ENCODE data around the gene TEX29. TPM values are rescaled to one million over a fixed set of nuclear protein-coding genes. Genes with fewer than 3 reads are reported as not detected.

Gene TEX29
- total RNA-seq, 1 experiment from 2014 or later, result not detected

GRCh38 chr13:111289251-111289650 is 31.2 kb upstream of the TEX29 start:
- DNase-seq (ENCODE audit: unreplicated experiment), result no peak
- no TSS peak for BruUV-seq (replicated peaks)
- Mint-ChIP-seq H3K27me3 (ENCODE audit: insufficient read depth, unreplicated experiment) (no peaks in the 10 kb centered on the region), H3K27ac (ENCODE audit: low read depth, unreplicated experiment) (no peak overlapping the region), H3K9me3 (ENCODE audit: unreplicated experiment) (no peaks in the 10 kb centered on the region), H3K4me3 (ENCODE audit: unreplicated experiment) (no peak overlapping the region), H3K4me1 (ENCODE audit: insufficient read depth, unreplicated experiment) (no peaks in the 10 kb centered on the region), H3K36me3 (ENCODE audit: insufficient read depth, unreplicated experiment) (peaks cover 79% of the 10 kb centered on the region)
- ChIA-PET CTCF (no interaction called here), POLR2A (no interaction called here)
- no peak for TF ChIP-seq CTCF (IDR thresholded peaks at IDR 0.05; ENCODE audit: unreplicated experiment)
- intact Hi-C loops (cut with micrococcal nuclease), result no loop called here

GRCh38 chr13:111291908-111292307 is 28.5 kb upstream of the TEX29 start:
- CTCF ChIA-PET, result no interaction called here
- POLR2A ChIA-PET, result interaction anchor here (0.7 kb wide), 1 partner anchor 22 kb away, joined by 3 read pairs; no protein-coding TSS in a partner anchor
- H3K36me3 Mint-ChIP-seq (ENCODE audit: insufficient read depth, unreplicated experiment), result peaks cover 56% of the 10 kb centered on the region
- no peak overlapping the region for H3K27ac Mint-ChIP-seq (ENCODE audit: low read depth, unreplicated experiment)
- BruUV-seq (replicated peaks), result no TSS peak
- no peak for TF ChIP-seq CTCF (IDR thresholded peaks at IDR 0.05; ENCODE audit: unreplicated experiment)
- intact Hi-C loops (cut with micrococcal nuclease), result no loop called here
- H3K9me3 Mint-ChIP-seq (ENCODE audit: unreplicated experiment), result no peaks in the 10 kb centered on the region
- H3K27me3 Mint-ChIP-seq (ENCODE audit: insufficient read depth, unreplicated experiment), result no peaks in the 10 kb centered on the region
- no peak overlapping the region for H3K4me3 Mint-ChIP-seq (ENCODE audit: unreplicated experiment)
- DNase-seq (ENCODE audit: unreplicated experiment), result no peak
- H3K4me1 Mint-ChIP-seq (ENCODE audit: insufficient read depth, unreplicated experiment), result no peaks in the 10 kb centered on the region

GRCh38 chr13:111292710-111293485 is 27.5 kb upstream of the TEX29 start:
- ChIA-PET POLR2A (interaction anchor here (1.1 kb wide), 1 partner anchor 13 kb away, joined by 4 read pairs; no protein-coding TSS in a partner anchor), CTCF (no interaction called here)
- no peaks in the 10 kb centered on the region for H3K27me3 Mint-ChIP-seq (ENCODE audit: insufficient read depth, unreplicated experiment)
- no peaks in the 10 kb centered on the region for H3K9me3 Mint-ChIP-seq (ENCODE audit: unreplicated experiment)
- H3K4me1 Mint-ChIP-seq (ENCODE audit: insufficient read depth, unreplicated experiment), result no peaks in the 10 kb centered on the region
- H3K4me3 Mint-ChIP-seq (ENCODE audit: unreplicated experiment), result no peak overlapping the region
- peaks cover 46% of the 10 kb centered on the region for H3K36me3 Mint-ChIP-seq (ENCODE audit: insufficient read depth, unreplicated experiment)
- TF ChIP-seq CTCF (IDR thresholded peaks at IDR 0.05; ENCODE audit: unreplicated experiment), result no peak
- intact Hi-C loops (cut with micrococcal nuclease), result no loop called here
- no peak overlapping the region for H3K27ac Mint-ChIP-seq (ENCODE audit: low read depth, unreplicated experiment)
- no peak for DNase-seq (ENCODE audit: unreplicated experiment)
- BruUV-seq (replicated peaks), result no TSS peak

GRCh38 chr13:111295886-111296285 is 24.6 kb upstream of the TEX29 start:
- no peaks in the 10 kb centered on the region for H3K9me3 Mint-ChIP-seq (ENCODE audit: unreplicated experiment)
- no peak overlapping the region for H3K27ac Mint-ChIP-seq (ENCODE audit: low read depth, unreplicated experiment)
- ChIA-PET CTCF (no interaction called here), POLR2A (no interaction called here)
- peaks cover 33% of the 10 kb centered on the region for H3K36me3 Mint-ChIP-seq (ENCODE audit: insufficient read depth, unreplicated experiment)
- no peaks in the 10 kb centered on the region for H3K27me3 Mint-ChIP-seq (ENCODE audit: insufficient read depth, unreplicated experiment)
- no peaks in the 10 kb centered on the region for H3K4me1 Mint-ChIP-seq (ENCODE audit: insufficient read depth, unreplicated experiment)
- intact Hi-C loops (cut with micrococcal nuclease), result no loop called here
- no TSS peak for BruUV-seq (replicated peaks)
- TF ChIP-seq CTCF (IDR thresholded peaks at IDR 0.05; ENCODE audit: unreplicated experiment), result no peak
- no peak for DNase-seq (ENCODE audit: unreplicated experiment)
- H3K4me3 Mint-ChIP-seq (ENCODE audit: unreplicated experiment), result no peak overlapping the region

All from MCF 10A (cell line).